ENCODE measurements around the gene ABCA1.
"Not testable (repeated sequence)": the region's sequence is repeated elsewhere in the genome, so short reads cannot be mapped to it uniquely, and the experiment has no call there.

ABCA1 gene

GRCh38 chr9:104906441-104907277 lies 21.3 kb downstream of the ABCA1 start:
- DNase-seq (ENCODE audit: low spot score), result no peak

- no peak for DNase-seq (ENCODE audit: low spot score)
Measured at GRCh38 chr9:104905931-104906330, 22.0 kb downstream of the ABCA1 start.

GRCh38 chr9:104905153-104905901 lies 22.6 kb downstream of the ABCA1 start:
- no peak for DNase-seq (ENCODE audit: low spot score)

- no peak for DNase-seq (ENCODE audit: low spot score)
Measured at GRCh38 chr9:104903609-104904008, 24.3 kb downstream of the ABCA1 start.

GRCh38 chr9:104900871-104901270 lies 27.1 kb downstream of the ABCA1 start:
- no peak for DNase-seq (ENCODE audit: low spot score)

- DNase-seq (ENCODE audit: low spot score), result no peak
Measured at GRCh38 chr9:104900324-104900723, 27.6 kb downstream of the ABCA1 start.

GRCh38 chr9:104899759-104900247 lies 28.2 kb downstream of the ABCA1 start:
- DNase-seq (ENCODE audit: low spot score), result no peak

GRCh38 chr9:104898376-104898775 lies 29.6 kb downstream of the ABCA1 start:
- not testable (repeated sequence) for DNase-seq (ENCODE audit: low spot score)

- DNase-seq (ENCODE audit: low spot score), result no peak
Measured at GRCh38 chr9:104896131-104896530, 31.8 kb downstream of the ABCA1 start.

- DNase-seq (ENCODE audit: low spot score), result no peak
Measured at GRCh38 chr9:104895572-104895971, 32.4 kb downstream of the ABCA1 start.

GRCh38 chr9:104892701-104893100 lies 35.3 kb downstream of the ABCA1 start:
- no peak for DNase-seq (ENCODE audit: low spot score)

- DNase-seq (ENCODE audit: low spot score), result no peak
Measured at GRCh38 chr9:104890433-104890770, 37.6 kb downstream of the ABCA1 start.

GRCh38 chr9:104885818-104886709 lies 41.9 kb downstream of the ABCA1 start:
- DNase-seq (ENCODE audit: low spot score), result no peak

GRCh38 chr9:104883169-104883568 lies 44.8 kb downstream of the ABCA1 start:
- no peak for DNase-seq (ENCODE audit: low spot score)

- no peak for DNase-seq (ENCODE audit: low spot score)
Measured at GRCh38 chr9:104882566-104882965, 45.4 kb downstream of the ABCA1 start.

GRCh38 chr9:104882086-104882485 lies 45.9 kb downstream of the ABCA1 start:
- DNase-seq (ENCODE audit: low spot score), result no peak

GRCh38 chr9:104879555-104880309 lies 48.2 kb downstream of the ABCA1 start:
- DNase-seq (ENCODE audit: low spot score), result no peak

- DNase-seq (ENCODE audit: low spot score), result no peak
Measured at GRCh38 chr9:104876587-104876986, 51.4 kb downstream of the ABCA1 start.

GRCh38 chr9:104875897-104876296 lies 52.1 kb downstream of the ABCA1 start:
- no peak for DNase-seq (ENCODE audit: low spot score)

GRCh38 chr9:104875320-104875719 lies 52.6 kb downstream of the ABCA1 start:
- no peak for DNase-seq (ENCODE audit: low spot score)

- no peak for DNase-seq (ENCODE audit: low spot score)
Measured at GRCh38 chr9:104873489-104873850, 54.5 kb downstream of the ABCA1 start.
